Measurements from ENCODE around the gene CADPS2. TPM values are rescaled to one million over a fixed set of nuclear protein-coding genes. Genes with fewer than 3 reads are reported as not detected.

The CADPS2 gene
- total and polyA plus RNA-seq, 2 donors (not counting 1 experiment from before 2014, with no cell fraction given): not detected

DNA sequence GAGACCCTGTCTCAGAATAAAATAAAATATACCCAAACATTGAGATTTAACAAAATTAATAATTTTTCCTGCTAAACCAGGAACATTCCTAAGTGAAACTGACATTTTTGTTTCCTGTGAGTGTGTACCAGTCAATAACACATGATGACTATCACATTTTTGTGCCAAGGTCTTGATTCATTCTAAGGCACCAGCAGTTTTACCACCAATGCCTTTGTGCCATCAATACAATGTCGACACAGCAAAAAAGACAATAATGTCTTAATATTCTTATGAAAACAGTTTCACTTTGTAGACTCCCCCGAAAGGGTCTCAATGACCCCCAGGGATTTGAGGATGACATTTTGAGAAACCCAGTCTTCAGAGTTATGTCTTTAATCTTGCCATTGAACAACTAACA is 7.2 kb upstream of the CADPS2 start:
- POLR2A ChIA-PET: no interaction called here

DNA sequence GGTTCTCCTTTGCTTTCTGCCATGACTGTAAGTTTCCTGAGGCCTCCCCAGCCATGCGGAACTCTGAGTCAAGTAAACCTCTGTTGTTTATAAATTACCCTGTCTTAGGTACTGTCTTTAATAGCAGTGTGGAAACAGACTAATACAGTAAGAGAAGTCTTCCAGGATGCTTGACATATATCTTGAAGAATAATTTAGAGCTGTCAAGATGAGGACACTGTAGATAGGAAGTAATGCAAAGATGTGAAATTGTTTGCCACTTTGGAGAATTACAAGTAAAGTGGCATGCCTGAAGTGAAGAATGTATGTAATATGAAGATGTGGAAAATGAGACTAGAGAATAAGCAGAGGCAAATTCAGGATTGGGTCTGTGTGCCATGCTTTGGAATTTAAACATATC is 2.9 kb upstream of the CADPS2 start:
- Histone ChIP-seq H3K9me3 (ENCODE audit: control extremely low read depth in 1 of 3, control insufficient read depth in 2 of 3, insufficient read depth in 1 of 3, low read length in 2 of 3) (peaks cover 0 to 4% (median 0%) of the 10 kb centered on the region in 3 donors), H4K20me1 (ENCODE audit: control insufficient read depth, insufficient read depth, low read length, poor library complexity, severe bottlenecking) (no peaks in the 10 kb centered on the region), H2AFZ (ENCODE audit: insufficient read depth, low read depth, low read length, poor library complexity, severe bottlenecking) (no peak overlapping the region), H3K27me3 (replicated peaks in 1 of 4; ENCODE audit: control extremely low read depth in 1 of 4, control insufficient read depth in 3 of 4, insufficient read depth in 4 of 4, low read length in 3 of 4) (peaks cover 0 to 30% (median 26%) of the 10 kb centered on the region in 4 experiments), H3K4me2 (replicated peaks; ENCODE audit: low read depth, low read length, poor library complexity, severe bottlenecking) (no peak overlapping the region), H3K4me3 (ENCODE audit: control extremely low read depth in 1 of 5, extremely low read depth in 1 of 5, insufficient read depth in 1 of 5, low read depth in 2 of 5, low read length in 4 of 5) (no peak overlapping the region), H3K36me3 (replicated peaks in 1 of 2; ENCODE audit: control extremely low read depth in 1 of 2, control insufficient read depth in 1 of 2, extremely low read depth in 1 of 2, insufficient read depth in 2 of 2, low read length in 1 of 2) (no peaks in the 10 kb centered on the region), H3K9ac (ENCODE audit: low read length) (no peak overlapping the region), H3K27ac (ENCODE audit: low read length in 2 of 2) (no peak overlapping the region), H3K79me2 (ENCODE audit: control insufficient read depth, insufficient read depth, low read length) (no peaks in the 10 kb centered on the region), H3K4me1 (ENCODE audit: control insufficient read depth in 2 of 2, insufficient read depth in 2 of 2, low read length in 2 of 2) (peaks cover 4 to 5% of the 10 kb centered on the region in 2 donors)
- WGBS (ENCODE audit: insufficient coverage): no CpG with 5 or more reads among the region's 1 CpG
- H3K27me3 Mint-ChIP-seq: peaks cover 47% of the 10 kb centered on the region
- no peak overlapping the region for H3K4me3 Mint-ChIP-seq
- POLR2A ChIA-PET: no interaction called here
- no peak for ATAC-seq (ENCODE audit: low read depth)
- H3K9me3 Mint-ChIP-seq (ENCODE audit: insufficient read depth): no peaks in the 10 kb centered on the region
- intact Hi-C loops (cut with micrococcal nuclease): no loop called here
- H3K27ac Mint-ChIP-seq: no peak overlapping the region
- no peak for DNase-seq
- peaks cover 10% of the 10 kb centered on the region for H3K4me1 Mint-ChIP-seq
- CTCF ChIA-PET: no interaction called here
- no peak for TF ChIP-seq EZH2 (IDR thresholded peaks at IDR 0.05; ENCODE audit: borderline replicate concordance, insufficient read depth, low read depth, low read length, poor library complexity, severe bottlenecking)
- TF ChIP-seq, protein P1, sequence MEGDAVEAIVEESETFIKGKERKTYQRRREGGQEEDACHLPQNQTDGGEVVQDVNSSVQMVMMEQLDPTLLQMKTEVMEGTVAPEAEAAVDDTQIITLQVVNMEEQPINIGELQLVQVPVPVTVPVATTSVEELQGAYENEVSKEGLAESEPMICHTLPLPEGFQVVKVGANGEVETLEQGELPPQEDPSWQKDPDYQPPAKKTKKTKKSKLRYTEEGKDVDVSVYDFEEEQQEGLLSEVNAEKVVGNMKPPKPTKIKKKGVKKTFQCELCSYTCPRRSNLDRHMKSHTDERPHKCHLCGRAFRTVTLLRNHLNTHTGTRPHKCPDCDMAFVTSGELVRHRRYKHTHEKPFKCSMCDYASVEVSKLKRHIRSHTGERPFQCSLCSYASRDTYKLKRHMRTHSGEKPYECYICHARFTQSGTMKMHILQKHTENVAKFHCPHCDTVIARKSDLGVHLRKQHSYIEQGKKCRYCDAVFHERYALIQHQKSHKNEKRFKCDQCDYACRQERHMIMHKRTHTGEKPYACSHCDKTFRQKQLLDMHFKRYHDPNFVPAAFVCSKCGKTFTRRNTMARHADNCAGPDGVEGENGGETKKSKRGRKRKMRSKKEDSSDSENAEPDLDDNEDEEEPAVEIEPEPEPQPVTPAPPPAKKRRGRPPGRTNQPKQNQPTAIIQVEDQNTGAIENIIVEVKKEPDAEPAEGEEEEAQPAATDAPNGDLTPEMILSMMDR (IDR thresholded peaks at IDR 0.05): no peak

More for the DNA sequence above, 7.2 kb upstream of the CADPS2 start:
- DNase-seq (no peak), ATAC-seq (ENCODE audit: low read depth) (no peak)
- no peak overlapping the region for H3K4me3 ChIP-seq (ENCODE audit: control extremely low read depth in 1 of 5, extremely low read depth in 1 of 5, insufficient read depth in 1 of 5, low read depth in 2 of 5, low read length in 4 of 5)
- no peaks in the 10 kb centered on the region for H3K4me1 Mint-ChIP-seq
- intact Hi-C loops (cut with micrococcal nuclease): no loop called here
- no peaks in the 10 kb centered on the region for H3K79me2 ChIP-seq (ENCODE audit: control insufficient read depth, insufficient read depth, low read length)
- H3K4me2 ChIP-seq (replicated peaks; ENCODE audit: low read depth, low read length, poor library complexity, severe bottlenecking): no peak overlapping the region
- H3K36me3 ChIP-seq (replicated peaks in 1 of 2; ENCODE audit: control extremely low read depth in 1 of 2, control insufficient read depth in 1 of 2, extremely low read depth in 1 of 2, insufficient read depth in 2 of 2, low read length in 1 of 2): no peaks in the 10 kb centered on the region
- no peak overlapping the region for H3K9ac ChIP-seq (ENCODE audit: low read length)
- H3K9me3 ChIP-seq (ENCODE audit: control extremely low read depth in 1 of 3, control insufficient read depth in 2 of 3, insufficient read depth in 1 of 3, low read length in 2 of 3): no peaks in the 10 kb centered on the region
- no peak overlapping the region for H2AFZ ChIP-seq (ENCODE audit: insufficient read depth, low read depth, low read length, poor library complexity, severe bottlenecking)
- no peak overlapping the region for H3K27ac ChIP-seq (ENCODE audit: low read length in 2 of 2)
- H3K4me1 ChIP-seq (ENCODE audit: control insufficient read depth in 2 of 2, insufficient read depth in 2 of 2, low read length in 2 of 2): no peaks in the 10 kb centered on the region
- H4K20me1 ChIP-seq (ENCODE audit: control insufficient read depth, insufficient read depth, low read length, poor library complexity, severe bottlenecking): no peaks in the 10 kb centered on the region
- TF ChIP-seq EZH2 (IDR thresholded peaks at IDR 0.05; ENCODE audit: borderline replicate concordance, insufficient read depth, low read depth, low read length, poor library complexity, severe bottlenecking): no peak
- peaks cover 3% of the 10 kb centered on the region for H3K9me3 Mint-ChIP-seq (ENCODE audit: insufficient read depth)
- CTCF ChIA-PET: no interaction called here
- no CpG with 5 or more reads among the region's 2 CpGs for WGBS (ENCODE audit: insufficient coverage)
- no peak overlapping the region for H3K4me3 Mint-ChIP-seq
- H3K27ac Mint-ChIP-seq: no peak overlapping the region
- H3K27me3 ChIP-seq (replicated peaks in 1 of 4; ENCODE audit: control extremely low read depth in 1 of 4, control insufficient read depth in 3 of 4, insufficient read depth in 4 of 4, low read length in 3 of 4): peaks cover 0 to 6% (median 2%) of the 10 kb centered on the region in 4 experiments
- H3K27me3 Mint-ChIP-seq: peaks cover 21% of the 10 kb centered on the region
